ENCODE data around the gene GBF1. TPM values are rescaled to one million over a fixed set of nuclear protein-coding genes. Genes with fewer than 3 reads are reported as not detected.

The GBF1 gene
- total and polyA plus RNA-seq, 2 of the 13 experiments (the other 11 are each of a cell fraction or from before 2014, with no cell fraction given) = 17.1 to 21.9 TPM

DNA sequence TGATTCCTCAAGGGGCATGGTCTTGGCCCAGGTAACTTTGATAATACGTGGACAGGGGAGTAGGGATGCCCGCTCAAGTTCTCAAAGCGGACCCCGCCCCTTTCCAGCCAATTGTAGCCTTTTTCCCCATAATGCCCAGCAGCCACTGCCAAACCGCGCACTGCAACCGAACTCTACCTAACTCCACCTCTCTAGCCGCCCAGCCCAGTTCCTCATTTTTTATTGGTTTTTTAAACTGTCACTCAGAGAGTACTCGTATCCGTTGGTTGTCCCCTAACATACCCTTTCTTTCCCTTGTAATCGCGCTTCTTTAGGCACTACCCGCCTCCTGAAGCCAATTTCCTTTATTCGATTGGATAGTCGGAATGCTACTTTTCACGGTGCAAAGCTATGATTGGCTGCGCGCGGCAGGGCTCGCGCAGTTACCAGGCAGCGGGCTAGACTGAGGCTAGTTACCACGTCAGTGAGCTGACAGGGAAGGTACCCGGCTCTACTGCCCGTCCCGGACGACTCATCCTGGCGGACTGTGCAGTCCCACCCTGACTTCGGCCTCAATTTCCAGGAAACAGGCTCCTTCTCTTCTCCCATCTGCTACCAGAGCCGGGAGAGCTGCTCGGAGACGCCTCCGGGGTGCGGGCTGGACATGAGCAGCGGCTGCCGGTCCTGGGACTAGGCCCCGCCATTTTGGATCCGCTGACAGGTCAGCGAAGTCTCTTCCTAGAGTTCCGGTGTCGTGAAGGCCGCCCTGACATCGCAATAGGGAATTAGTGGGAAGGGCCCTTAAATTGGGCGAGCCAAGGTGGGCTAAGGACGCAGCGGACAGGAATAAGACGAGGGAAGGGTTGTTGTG is at the start of gene GBF1 (continued):
- TF ChIP-seq, protein P1, sequence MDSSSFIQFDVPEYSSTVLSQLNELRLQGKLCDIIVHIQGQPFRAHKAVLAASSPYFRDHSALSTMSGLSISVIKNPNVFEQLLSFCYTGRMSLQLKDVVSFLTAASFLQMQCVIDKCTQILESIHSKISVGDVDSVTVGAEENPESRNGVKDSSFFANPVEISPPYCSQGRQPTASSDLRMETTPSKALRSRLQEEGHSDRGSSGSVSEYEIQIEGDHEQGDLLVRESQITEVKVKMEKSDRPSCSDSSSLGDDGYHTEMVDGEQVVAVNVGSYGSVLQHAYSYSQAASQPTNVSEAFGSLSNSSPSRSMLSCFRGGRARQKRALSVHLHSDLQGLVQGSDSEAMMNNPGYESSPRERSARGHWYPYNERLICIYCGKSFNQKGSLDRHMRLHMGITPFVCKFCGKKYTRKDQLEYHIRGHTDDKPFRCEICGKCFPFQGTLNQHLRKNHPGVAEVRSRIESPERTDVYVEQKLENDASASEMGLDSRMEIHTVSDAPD (CRISPR knock-in tag; IDR thresholded peaks at IDR 0.05) = no peak
- TF ChIP-seq ZNF572 (CRISPR knock-in tag; IDR thresholded peaks at IDR 0.05) = peak; percentile 68; the same call in 1 of the 2 replicates
- TF ChIP-seq ISL2 (CRISPR knock-in tag; IDR thresholded peaks at IDR 0.05) = peak; percentile 45; the same call in 1 of the 2 replicates
- TF ChIP-seq, protein P2, sequence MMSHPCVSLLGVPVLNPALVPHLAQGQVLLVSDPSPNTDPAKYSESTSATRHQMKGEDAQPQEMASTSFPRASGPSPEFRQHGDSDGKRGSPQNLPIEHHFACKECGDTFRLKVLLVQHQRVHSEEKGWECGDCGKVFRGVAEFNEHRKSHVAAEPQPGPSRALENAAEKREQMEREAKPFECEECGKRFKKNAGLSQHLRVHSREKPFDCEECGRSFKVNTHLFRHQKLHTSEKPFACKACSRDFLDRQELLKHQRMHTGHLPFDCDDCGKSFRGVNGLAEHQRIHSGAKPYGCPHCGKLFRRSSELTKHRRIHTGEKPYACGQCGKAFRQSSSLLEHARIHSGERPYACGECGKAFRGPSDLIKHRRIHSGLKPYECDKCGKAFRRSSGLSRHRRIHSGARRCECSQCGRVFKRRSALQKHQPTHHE (CRISPR knock-in tag; IDR thresholded peaks at IDR 0.05; ENCODE audit: borderline replicate concordance) = peak; percentile 64; the same call in 1 of the 2 replicates
- TF ChIP-seq ZEB1 (IDR thresholded peaks at IDR 0.05; ENCODE audit: insufficient replicate concordance, low read depth) = no peak
- peak; percentile 83 for TF ChIP-seq SP4 (CRISPR knock-in tag; IDR thresholded peaks at IDR 0.05)
- peak; percentile 90 for TF ChIP-seq POLR2AphosphoS5 (IDR thresholded peaks at IDR 0.05; ENCODE audit: low read depth, low read length)
- TF ChIP-seq U2AF1 (optimal IDR thresholded peaks at IDR 0.05; ENCODE audit: low read depth, low read length) = no peak
- no peak for TF ChIP-seq HMGA1 (CRISPR knock-in tag; conservative IDR thresholded peaks at IDR 0.05)
- no peak for TF ChIP-seq TOE1 (CRISPR knock-in tag; IDR thresholded peaks at IDR 0.05)
- TF ChIP-seq, protein P3, sequence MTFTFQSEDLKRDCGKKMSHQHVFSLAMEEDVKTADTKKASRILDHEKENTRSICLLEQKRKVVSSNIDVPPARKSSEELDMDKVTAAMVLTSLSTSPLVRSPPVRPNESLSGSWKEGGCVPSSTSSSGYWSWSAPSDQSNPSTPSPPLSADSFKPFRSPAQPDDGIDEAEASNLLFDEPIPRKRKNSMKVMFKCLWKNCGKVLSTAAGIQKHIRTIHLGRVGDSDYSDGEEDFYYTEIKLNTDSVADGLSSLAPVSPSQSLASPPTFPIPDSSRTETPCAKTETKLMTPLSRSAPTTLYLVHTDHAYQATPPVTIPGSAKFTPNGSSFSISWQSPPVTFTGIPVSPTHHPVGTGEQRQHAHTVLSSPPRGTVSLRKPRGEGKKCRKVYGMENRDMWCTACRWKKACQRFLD (CRISPR knock-in tag; IDR thresholded peaks at IDR 0.05; ENCODE audit: borderline replicate concordance) = no peak
- TF ChIP-seq, protein P4, sequence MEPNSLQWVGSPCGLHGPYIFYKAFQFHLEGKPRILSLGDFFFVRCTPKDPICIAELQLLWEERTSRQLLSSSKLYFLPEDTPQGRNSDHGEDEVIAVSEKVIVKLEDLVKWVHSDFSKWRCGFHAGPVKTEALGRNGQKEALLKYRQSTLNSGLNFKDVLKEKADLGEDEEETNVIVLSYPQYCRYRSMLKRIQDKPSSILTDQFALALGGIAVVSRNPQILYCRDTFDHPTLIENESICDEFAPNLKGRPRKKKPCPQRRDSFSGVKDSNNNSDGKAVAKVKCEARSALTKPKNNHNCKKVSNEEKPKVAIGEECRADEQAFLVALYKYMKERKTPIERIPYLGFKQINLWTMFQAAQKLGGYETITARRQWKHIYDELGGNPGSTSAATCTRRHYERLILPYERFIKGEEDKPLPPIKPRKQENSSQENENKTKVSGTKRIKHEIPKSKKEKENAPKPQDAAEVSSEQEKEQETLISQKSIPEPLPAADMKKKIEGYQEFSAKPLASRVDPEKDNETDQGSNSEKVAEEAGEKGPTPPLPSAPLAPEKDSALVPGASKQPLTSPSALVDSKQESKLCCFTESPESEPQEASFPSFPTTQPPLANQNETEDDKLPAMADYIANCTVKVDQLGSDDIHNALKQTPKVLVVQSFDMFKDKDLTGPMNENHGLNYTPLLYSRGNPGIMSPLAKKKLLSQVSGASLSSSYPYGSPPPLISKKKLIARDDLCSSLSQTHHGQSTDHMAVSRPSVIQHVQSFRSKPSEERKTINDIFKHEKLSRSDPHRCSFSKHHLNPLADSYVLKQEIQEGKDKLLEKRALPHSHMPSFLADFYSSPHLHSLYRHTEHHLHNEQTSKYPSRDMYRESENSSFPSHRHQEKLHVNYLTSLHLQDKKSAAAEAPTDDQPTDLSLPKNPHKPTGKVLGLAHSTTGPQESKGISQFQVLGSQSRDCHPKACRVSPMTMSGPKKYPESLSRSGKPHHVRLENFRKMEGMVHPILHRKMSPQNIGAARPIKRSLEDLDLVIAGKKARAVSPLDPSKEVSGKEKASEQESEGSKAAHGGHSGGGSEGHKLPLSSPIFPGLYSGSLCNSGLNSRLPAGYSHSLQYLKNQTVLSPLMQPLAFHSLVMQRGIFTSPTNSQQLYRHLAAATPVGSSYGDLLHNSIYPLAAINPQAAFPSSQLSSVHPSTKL (CRISPR knock-in tag; IDR thresholded peaks at IDR 0.05) = peak; percentile 16; the same call in 1 of the 2 replicates
- TF ChIP-seq, protein P5, sequence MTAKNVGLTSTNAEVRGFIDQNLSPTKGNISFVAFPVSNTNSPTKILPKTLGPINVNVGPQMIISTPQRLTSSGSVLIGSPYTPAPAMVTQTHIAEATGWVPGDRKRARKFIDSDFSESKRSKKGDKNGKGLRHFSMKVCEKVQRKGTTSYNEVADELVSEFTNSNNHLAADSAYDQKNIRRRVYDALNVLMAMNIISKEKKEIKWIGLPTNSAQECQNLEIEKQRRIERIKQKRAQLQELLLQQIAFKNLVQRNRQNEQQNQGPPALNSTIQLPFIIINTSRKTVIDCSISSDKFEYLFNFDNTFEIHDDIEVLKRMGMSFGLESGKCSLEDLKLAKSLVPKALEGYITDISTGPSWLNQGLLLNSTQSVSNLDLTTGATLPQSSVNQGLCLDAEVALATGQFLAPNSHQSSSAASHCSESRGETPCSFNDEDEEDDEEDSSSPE (CRISPR knock-in tag; IDR thresholded peaks at IDR 0.05) = peak; percentile 77; the same call in 1 of the 2 replicates
- TF ChIP-seq TBX3 (IDR thresholded peaks at IDR 0.05; ENCODE audit: borderline replicate concordance) = no peak
- no peak for TF ChIP-seq MEIS1 (CRISPR knock-in tag; IDR thresholded peaks at IDR 0.05; ENCODE audit: borderline replicate concordance)
- no peak for TF ChIP-seq GTF2F1 (IDR thresholded peaks at IDR 0.05; ENCODE audit: low read length)
